WI38 (cell line): ENCODE measurements around the gene MT1E.

ENCODE experiments used
- H3K4me3 ChIP-seq: 2 replicates; pipeline ENCODE4 v1.5.1; 2011; ENCODE audit warnings: low read depth, mild to moderate bottlenecking, control low read depth, low read length
- TF ChIP-seq, protein P1 (sequence below): IDR thresholded peaks from 2 replicates; pipeline ENCODE4 v1.5.1; 2012; ENCODE audit warnings: low read depth, mild to moderate bottlenecking, control low read depth, low read length

MT1E gene

DNA sequence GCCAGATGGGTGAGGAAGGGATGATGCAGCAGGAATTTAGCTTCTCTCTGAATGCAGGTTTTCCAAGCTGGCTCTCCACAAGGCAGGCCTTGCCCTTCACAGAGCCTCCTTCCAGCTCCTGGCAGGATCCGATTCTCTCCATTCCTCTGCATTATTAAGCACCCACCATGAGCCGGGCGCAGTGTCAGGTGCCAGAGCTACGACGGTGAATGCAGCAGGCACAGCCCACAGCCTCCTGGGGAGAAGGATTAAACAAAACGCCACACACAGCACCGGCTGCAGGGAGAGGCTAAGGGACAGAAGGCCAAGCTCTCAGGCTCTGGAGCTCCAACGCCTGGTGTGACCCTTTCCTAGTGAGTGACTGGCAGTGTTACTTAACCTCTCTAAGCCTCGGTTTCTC lies 24.3 kb upstream of the MT1E start:
- no peak overlapping the region for H3K4me3 ChIP-seq
- TF ChIP-seq, protein P1, sequence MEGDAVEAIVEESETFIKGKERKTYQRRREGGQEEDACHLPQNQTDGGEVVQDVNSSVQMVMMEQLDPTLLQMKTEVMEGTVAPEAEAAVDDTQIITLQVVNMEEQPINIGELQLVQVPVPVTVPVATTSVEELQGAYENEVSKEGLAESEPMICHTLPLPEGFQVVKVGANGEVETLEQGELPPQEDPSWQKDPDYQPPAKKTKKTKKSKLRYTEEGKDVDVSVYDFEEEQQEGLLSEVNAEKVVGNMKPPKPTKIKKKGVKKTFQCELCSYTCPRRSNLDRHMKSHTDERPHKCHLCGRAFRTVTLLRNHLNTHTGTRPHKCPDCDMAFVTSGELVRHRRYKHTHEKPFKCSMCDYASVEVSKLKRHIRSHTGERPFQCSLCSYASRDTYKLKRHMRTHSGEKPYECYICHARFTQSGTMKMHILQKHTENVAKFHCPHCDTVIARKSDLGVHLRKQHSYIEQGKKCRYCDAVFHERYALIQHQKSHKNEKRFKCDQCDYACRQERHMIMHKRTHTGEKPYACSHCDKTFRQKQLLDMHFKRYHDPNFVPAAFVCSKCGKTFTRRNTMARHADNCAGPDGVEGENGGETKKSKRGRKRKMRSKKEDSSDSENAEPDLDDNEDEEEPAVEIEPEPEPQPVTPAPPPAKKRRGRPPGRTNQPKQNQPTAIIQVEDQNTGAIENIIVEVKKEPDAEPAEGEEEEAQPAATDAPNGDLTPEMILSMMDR, result no peak

DNA sequence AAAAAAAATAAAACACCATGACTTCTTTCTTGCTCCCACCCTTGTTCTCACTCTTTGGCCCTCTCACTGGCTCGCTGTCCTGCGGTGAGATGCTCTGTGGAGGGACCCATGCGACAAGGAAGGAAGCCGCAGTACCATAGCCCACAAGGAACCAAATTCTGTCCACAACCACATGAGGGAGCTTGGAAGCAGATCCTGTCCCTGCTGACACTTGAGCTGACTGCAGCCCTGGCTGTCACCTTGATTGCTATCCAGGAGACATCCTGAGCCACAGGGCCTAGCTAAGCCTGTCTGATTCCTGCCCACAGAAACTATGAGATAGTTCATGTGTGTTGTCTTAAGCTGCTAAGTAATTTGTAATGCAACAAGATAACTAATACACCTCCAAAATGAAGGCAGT lies 22.0 kb upstream of the MT1E start:
- TF ChIP-seq, protein P1, result peak; percentile 25; the same call in 1 of the 2 replicates

DNA sequence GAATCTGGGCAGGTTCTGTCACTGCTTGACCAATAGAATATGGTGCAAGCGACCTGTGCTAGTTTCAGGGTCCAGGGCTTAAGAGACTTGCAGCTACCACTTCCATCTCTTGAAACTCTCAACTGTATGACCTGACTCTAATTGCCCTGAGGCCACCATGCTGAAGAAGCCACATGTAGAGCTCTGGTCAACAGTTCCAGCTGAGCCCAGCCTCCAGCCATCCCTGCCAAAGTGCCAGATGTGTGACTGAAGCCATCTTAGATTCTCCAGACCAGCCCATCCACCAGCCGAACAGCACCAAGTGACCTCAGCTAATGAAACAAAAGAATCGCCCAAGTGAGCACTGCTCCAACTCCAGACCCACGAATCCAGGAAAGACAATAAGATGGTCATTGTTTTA lies 20.6 kb upstream of the MT1E start:
- H3K4me3 ChIP-seq, result no peak overlapping the region
- TF ChIP-seq, protein P1, result no peak

More for the DNA sequence above, 22.0 kb upstream of the MT1E start:
- H3K4me3 ChIP-seq, result no peak overlapping the region

DNA sequence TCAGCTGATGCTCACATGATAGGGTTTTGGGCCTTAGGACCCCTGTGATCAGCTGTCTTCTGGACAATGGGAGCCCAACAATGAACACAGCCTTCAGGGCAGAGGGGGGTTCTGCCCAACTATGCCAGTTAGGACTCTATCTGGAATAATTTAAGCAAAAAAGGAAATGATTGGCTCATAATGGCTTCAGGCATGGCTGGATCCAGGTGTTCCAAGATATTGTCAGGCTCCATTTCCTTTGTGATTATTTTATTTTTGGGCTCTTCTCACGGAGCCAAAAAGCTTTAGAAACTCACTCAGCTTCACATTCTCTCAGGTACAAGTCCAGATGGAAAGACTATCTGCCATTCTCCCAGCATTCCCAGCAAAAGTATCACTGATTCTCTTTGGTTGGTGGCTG lies 20.1 kb upstream of the MT1E start:
- H3K4me3 ChIP-seq, result no peak overlapping the region
- TF ChIP-seq, protein P1, result no peak

DNA sequence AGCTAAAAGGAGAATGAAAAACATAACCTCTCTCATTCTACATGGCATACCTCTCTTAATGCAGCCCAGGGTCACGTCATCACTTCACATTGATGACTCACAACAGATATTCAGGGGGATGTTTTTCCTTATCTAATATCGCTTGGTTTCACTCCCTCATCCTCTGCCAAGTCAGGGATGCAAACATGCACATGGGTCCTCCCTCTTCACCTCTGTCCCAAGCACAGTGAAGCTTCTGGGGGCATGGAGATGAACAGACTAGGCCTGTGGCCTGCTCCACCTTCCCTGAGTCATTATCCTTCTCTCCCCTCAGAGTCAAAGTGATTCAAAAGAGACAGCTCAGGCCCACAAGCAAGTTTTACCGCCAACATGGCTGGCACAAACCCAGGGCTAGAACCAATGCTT lies 19.5 kb upstream of the MT1E start:
- no peak overlapping the region for H3K4me3 ChIP-seq

DNA sequence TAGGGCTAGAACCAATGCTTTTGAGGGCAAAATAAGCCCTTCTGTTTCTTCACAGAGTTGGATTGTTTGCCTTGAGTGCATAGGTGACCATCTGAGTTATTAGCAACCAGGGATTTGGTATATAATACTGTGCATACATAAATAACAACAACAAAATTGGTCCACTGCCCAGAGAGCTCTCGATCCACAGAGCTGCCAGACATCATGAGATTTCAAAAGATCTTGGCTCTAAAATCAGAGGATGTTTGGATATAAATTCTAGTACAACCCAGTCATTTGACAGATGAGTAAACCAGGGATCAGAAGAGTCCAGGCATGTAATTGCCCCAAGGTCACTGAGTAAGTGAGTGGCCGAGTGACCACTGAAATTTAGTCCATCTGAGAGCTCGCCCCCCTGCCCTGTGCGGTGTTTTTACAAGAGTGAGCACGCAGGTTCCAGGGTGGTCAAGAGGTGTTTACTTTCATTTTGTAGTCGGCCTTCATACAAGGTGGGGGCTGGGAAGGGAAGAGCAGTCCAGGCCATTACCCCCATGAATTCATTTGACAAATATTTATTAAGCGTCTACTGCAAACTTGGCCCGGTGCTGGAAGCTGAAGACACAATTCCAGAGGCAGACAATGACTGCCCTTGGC lies 19.0 kb upstream of the MT1E start:
- peak overlapping the region; percentile 47 for H3K4me3 ChIP-seq
- TF ChIP-seq, protein P1, result no peak

More for the DNA sequence above, 19.5 kb upstream of the MT1E start:
- TF ChIP-seq, protein P1, result no peak

DNA sequence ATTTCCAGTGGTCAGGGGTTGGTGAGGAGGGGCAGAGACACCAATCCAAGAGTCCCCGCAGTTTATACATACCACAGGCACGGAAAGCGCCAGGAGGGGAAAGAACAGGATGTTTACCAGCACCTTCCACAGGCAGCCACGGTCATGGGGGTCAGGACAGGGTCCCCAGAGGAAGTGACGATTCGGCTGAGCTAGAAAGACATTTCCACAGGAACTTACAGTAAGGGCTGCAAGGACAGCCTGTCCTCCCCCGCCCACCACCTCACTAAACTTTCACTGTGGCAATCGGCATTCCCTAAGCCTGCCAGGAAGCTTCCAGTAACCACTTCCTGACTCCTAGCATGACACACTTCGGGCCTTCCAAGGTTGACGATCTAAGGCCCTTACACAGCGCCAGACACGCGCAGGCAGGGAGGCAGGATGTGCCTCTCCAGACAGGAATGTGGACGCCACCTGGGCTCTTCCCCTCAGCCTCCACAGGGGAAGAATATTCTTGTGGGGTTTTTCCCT lies 18.4 kb upstream of the MT1E start:
- TF ChIP-seq, protein P1, result no peak
- H3K4me3 ChIP-seq, result peak overlapping the region; percentile 47
